Body of pancreas (tissue), 4 donors: ENCODE results near the gene ADGRL1. TPM values are rescaled to one million over a fixed set of nuclear protein-coding genes. Genes with fewer than 3 reads are reported as not detected.
"Not testable (repeated sequence)": the region's sequence is repeated elsewhere in the genome, so short reads cannot be mapped to it uniquely, and the experiment has no call there.

Experiments used
- ATAC-seq: fragments of 150-250 bp; one replicate; pipeline ENCODE4 v1.9.1; 2016
- DNase-seq, 4 donors: peaks; one replicate each; pipeline ENCODE4 v3.0.0-alpha.2; 2019
- H3K27ac ChIP-seq, 4 donors: fragments of 200-600 bp; sonication (generic); 1 replicate in 3 of 4; 2 replicates in 1 of 4; pipeline versions ENCODE4 v1.5.1 to v1.6.1; 2016 to 2019; ENCODE audit warnings: mild to moderate bottlenecking in 1 of 4, mixed read lengths in 1 of 4, moderate library complexity in 1 of 4
- H3K27me3 ChIP-seq, 2 donors: fragments of 200-600 bp; sonication (generic); one replicate each; pipeline ENCODE4 v1.6.0; 2016; ENCODE audit warnings: mild to moderate bottlenecking in 1 of 2
- H3K36me3 ChIP-seq, 2 donors: fragments of 200-600 bp; sonication (generic); replicated peaks in 1 of 2; 2 replicates each; pipeline ENCODE4 v1.5.1; 2016; ENCODE audit warnings: low read depth in 2 of 2; ENCODE audit not compliant: insufficient read depth in 1 of 2
- H3K4me1 ChIP-seq: fragments of 200-600 bp; sonication (generic); one replicate; pipeline ENCODE4 v1.6.0; 2016
- H3K4me3 ChIP-seq, 2 donors: fragments of 200-600 bp; sonication (generic); 1 replicate in 1 of 2; 2 replicates in 1 of 2; pipeline ENCODE4 v1.5.1; 2016 to 2019
- H3K9me3 ChIP-seq, 3 donors: fragments of 200-600 bp; sonication (generic); 1 replicate in 2 of 3; 2 replicates in 1 of 3; pipeline ENCODE4 v1.5.1; 2016
- POLR2A ChIP-seq, 3 donors: fragments of 450-650 bp; IDR thresholded peaks; one replicate each; pipeline ENCODE4 v1.6.1; 2016; ENCODE audit warnings: antibody characterized with exemption in 3 of 3, mild to moderate bottlenecking in 2 of 3
- WGBS, 2 donors: methylation state at CpG; one replicate each; pipeline ENCODE4 v1.1.5; 2017; 5-methylcytosine and 5-hydroxymethylcytosine counted together
- intact Hi-C: fragments of 100-400 bp; cut with DNase I; formaldehyde crosslinking; loops from one replicate; pipeline ENCODE4 v1.15.1; 2023
- total RNA-seq, 2 donors: library from RNA; depleted of rRNA; stranded (reverse); fragments of >200 nt; gene quantifications; one replicate each; pipeline ENCODE4 v1.1.0, GENCODE V29; 2016
- TF ChIP-seq, protein P1 (sequence below), 7 experiments: fragments of 450-650 bp in 4 of 7; fragments of 200-600 bp in 3 of 7; sonication (generic) in 3 of 7; IDR thresholded peaks; one replicate each; pipeline ENCODE4 v1.5.1; 2016 to 2019; ENCODE audit warnings: antibody characterized with exemption in 7 of 7

The ADGRL1 gene
- total RNA-seq, 2 donors from 2014 or later: 12.5 to 16.5 TPM

DNA sequence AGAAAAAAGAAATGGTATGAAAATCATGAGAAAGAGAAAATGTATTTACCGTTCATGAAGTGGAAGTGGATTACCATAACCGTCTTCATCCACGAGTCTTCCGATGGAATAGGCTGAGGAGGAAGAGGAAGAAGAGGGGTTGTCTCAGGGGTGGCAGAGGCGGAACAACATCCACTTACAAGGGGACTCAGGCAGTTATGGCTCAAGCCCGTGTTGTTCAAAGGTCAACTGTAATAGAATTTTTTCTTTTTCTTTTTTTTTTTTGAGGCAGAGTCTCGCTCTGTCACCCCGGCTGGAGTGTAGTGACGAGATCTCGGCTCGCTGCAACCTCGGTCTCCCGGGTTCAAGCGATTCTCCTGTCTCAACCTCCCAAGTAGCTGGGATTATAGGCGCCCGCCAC lies 16.9 kb upstream of the ADGRL1 start:
- H3K4me3 ChIP-seq: no peak overlapping the region
- no peaks in the 10 kb centered on the region for H3K27me3 ChIP-seq
- intact Hi-C loops: no loop called here
- ATAC-seq (no peak), DNase-seq (no peak)
- H3K36me3 ChIP-seq: no peaks in the 10 kb centered on the region
- no peak for TF ChIP-seq POLR2A (IDR thresholded peaks at IDR 0.05)
- TF ChIP-seq, protein P1, sequence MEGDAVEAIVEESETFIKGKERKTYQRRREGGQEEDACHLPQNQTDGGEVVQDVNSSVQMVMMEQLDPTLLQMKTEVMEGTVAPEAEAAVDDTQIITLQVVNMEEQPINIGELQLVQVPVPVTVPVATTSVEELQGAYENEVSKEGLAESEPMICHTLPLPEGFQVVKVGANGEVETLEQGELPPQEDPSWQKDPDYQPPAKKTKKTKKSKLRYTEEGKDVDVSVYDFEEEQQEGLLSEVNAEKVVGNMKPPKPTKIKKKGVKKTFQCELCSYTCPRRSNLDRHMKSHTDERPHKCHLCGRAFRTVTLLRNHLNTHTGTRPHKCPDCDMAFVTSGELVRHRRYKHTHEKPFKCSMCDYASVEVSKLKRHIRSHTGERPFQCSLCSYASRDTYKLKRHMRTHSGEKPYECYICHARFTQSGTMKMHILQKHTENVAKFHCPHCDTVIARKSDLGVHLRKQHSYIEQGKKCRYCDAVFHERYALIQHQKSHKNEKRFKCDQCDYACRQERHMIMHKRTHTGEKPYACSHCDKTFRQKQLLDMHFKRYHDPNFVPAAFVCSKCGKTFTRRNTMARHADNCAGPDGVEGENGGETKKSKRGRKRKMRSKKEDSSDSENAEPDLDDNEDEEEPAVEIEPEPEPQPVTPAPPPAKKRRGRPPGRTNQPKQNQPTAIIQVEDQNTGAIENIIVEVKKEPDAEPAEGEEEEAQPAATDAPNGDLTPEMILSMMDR (IDR thresholded peaks at IDR 0.05): no peak
- no peaks in the 10 kb centered on the region for H3K4me1 ChIP-seq
- no peak overlapping the region for H3K27ac ChIP-seq
- H3K9me3 ChIP-seq: no peaks in the 10 kb centered on the region
- WGBS, 2 donors: 82 to 83% methylated on average over 16 of the region's 16 CpGs

DNA sequence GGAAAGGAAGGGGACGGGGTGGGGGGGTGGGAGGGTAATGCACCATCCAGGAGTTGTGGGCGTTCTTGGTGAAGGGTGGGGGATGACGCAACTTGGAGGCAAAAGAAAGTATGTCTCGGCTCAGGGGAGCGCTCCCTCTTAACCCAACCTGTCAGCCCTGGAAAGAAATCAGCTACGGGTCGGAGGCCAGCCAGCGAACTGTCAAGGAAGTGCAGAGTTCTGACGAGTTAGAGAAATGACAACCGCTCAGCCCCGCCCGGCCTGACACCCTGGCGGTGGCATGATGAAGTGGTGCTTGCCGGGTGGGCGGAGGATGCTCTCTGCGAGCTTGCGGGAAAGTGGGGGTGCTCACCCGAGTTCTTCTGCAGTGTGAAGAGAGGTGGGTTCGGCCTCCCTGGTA lies 15.4 kb upstream of the ADGRL1 start:
- peak in 1 of 4 donors; percentile 10 for DNase-seq
- H3K27me3 ChIP-seq, H3K4me3 ChIP-seq, H3K27ac ChIP-seq, H3K4me1 ChIP-seq, H3K9me3 ChIP-seq, intact Hi-C loops, ATAC-seq, H3K36me3 ChIP-seq: not testable (repeated sequence)
- WGBS, 2 donors: 4 to 10% methylated on average over 6 to 15 of the region's 19 CpGs

DNA sequence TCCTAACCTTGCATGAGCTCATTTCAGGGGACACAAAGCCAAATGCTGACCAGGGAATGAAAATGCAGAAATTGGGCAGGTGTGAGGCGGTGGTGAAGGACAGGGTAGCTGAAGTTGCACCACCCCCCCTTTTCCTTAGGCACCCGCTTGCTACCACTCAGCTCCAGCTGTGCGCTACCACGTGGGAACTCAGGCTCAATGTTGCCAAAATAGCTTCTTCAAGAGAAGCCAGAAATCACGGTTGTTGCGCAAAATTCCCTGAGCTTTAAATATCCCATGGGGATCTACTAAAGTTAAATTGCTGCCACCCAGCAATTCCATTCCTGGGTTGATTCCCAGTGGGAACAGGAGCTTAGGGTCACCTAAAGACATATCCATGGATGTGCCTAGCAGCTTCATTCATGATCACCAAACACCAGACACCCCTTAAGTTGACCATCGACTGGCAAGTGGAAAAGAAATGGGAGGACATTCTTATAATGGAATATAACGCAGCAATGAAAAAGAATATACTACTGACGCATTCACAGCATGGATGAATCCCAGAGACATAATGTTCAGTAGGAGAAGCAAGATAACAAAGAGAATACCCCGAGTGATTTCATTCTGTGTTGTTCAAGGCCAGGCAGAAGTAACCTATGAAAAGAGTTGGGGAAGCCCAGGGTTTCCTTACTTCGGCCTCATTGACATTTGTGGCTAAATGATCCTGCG lies 12.8 kb upstream of the ADGRL1 start:
- WGBS, 2 donors: 66 to 74% methylated on average over 6 to 12 of the region's 12 CpGs
- no peaks in the 10 kb centered on the region for H3K36me3 ChIP-seq
- no peaks in the 10 kb centered on the region for H3K27me3 ChIP-seq
- no peak overlapping the region for H3K4me3 ChIP-seq
- DNase-seq (no peak), ATAC-seq (no peak)
- H3K4me1 ChIP-seq: peaks cover 6% of the 10 kb centered on the region
- no peak overlapping the region for H3K27ac ChIP-seq
- H3K9me3 ChIP-seq: no peaks in the 10 kb centered on the region
- TF ChIP-seq, protein P1 (IDR thresholded peaks at IDR 0.05): no peak
- no peak for TF ChIP-seq POLR2A (IDR thresholded peaks at IDR 0.05)
- intact Hi-C loops: no loop called here

DNA sequence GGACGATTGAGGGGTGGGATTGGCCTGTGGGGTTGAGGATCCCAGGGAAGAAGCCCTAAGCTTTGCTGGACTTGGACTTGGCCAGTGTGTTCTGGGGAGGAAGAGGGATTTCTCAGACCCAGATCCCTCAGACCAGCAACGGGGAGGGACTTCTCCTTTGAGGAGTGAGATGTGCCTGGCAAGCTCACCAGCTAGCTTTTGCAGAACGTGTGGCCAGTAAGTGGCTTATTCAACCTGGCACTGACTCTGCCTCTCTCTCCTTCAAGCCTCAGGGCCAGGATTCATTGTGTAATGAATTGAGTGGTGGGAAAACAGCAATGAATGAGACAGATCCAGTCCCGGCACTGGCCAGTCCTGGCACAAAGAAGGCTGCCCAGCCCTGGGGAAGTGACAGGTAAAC lies 11.9 kb upstream of the ADGRL1 start:
- ATAC-seq, H3K36me3 ChIP-seq, H3K9me3 ChIP-seq, H3K4me3 ChIP-seq, intact Hi-C loops, H3K27ac ChIP-seq, H3K4me1 ChIP-seq, H3K27me3 ChIP-seq, DNase-seq: not testable (repeated sequence)
- 14 to 20% methylated on average over 2 to 4 of the region's 4 CpGs for WGBS, 2 donors

DNA sequence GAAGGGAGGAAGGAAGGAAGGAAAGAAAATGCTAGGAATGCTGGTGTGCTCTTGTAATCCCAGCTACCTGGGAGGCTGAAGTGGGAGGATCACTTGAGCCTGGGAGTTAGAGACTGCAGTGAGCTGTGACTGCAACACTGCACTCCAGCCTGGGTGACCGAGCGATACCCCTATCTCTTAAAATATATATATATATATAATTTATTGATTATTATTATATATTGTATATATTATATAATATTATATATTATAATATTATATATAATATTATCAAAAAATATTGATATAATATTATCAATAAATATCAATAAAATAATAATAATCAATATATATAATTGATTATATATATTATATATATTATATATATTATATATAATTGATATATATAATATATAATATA lies 8.6 kb upstream of the ADGRL1 start:
- Histone ChIP-seq H3K27ac (no peak overlapping the region), H3K4me3 (no peak overlapping the region), H3K4me1 (peaks cover 6% of the 10 kb centered on the region), H3K9me3 (no peaks in the 10 kb centered on the region), H3K36me3 (no peaks in the 10 kb centered on the region), H3K27me3 (no peaks in the 10 kb centered on the region)
- intact Hi-C loops: no loop called here
- DNase-seq: no peak
- no peak for ATAC-seq
- TF ChIP-seq, protein P1 (IDR thresholded peaks at IDR 0.05): no peak
- TF ChIP-seq POLR2A (IDR thresholded peaks at IDR 0.05): no peak
- 90 to 91% methylated on average over 2 of the region's 2 CpGs for WGBS, 2 donors

DNA sequence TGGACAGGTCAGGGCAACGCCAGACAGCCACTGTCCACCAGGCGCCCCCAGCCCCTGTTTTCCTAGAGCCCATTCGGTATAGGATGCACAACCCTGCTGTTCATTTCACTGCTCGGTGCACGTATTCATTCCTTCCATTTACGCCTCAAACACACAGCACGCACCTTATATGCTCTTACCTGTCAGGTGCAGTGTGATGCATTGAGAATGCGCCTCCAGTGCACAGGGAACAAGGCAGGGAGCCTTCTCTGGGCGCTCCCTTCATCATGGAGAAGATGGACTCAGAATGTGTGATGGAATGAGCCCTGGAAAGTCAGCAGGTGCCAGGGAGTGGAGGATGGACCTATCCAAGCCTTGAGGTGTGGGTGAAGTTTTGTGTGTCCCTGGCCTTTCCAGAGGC lies 4.2 kb upstream of the ADGRL1 start:
- H3K9me3 ChIP-seq, H3K27me3 ChIP-seq, H3K36me3 ChIP-seq, H3K4me3 ChIP-seq, H3K27ac ChIP-seq, DNase-seq, intact Hi-C loops, ATAC-seq: not testable (repeated sequence)
- 37 to 41% methylated on average over 9 of the region's 9 CpGs for WGBS, 2 donors
- H3K4me1 ChIP-seq: peaks cover 15% of the 10 kb centered on the region

DNA sequence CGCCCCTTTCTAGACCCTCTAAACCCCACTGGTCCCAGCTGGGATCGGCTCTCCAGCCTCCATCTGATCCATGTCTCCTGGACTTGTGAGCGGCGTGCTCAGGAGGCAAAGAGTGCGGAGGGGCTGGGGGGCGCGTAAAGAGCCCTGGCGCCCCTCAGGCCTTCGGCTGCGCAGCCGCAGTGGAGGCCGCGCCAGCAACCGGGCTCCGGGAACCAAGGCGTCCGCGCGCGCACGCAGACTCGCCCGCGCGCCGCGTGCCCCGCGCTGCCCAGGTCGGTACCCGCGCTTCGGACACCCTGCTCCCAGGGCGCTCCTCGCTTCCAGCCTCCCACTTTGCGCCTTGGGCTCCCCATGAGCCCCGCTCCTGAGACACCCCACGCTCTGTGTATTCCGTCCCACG lies 3.4 kb upstream of the ADGRL1 start:
- H3K9me3 ChIP-seq, H3K36me3 ChIP-seq, ATAC-seq, intact Hi-C loops, H3K4me3 ChIP-seq, H3K27me3 ChIP-seq, DNase-seq, H3K27ac ChIP-seq: not testable (repeated sequence)
- 0 to 2% methylated on average over 3 to 15 of the region's 40 CpGs for WGBS, 2 donors
- H3K4me1 ChIP-seq: peaks cover 23% of the 10 kb centered on the region

DNA sequence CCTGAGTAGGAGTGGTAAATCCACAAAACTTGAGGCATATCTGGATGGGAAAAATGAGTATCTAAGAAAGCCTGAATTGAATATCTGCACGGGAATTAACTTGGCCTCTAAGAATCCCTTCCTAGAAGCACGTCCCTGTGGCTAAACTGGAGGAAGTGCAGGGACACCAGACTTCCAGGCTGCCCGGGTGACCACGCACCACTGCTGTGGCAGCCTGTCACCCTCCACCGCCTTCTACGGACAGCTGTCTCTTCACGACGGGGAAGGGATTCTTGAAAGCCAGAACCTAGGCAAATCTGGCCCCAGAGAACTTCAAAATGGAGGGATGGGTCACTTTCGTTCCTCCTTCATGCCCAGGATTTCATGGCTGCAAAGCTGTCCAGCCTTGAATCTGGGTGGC lies 2.5 kb upstream of the ADGRL1 start:
- H3K27me3 ChIP-seq, H3K9me3 ChIP-seq, ATAC-seq, intact Hi-C loops, H3K36me3 ChIP-seq, H3K4me3 ChIP-seq, DNase-seq, H3K27ac ChIP-seq: not testable (repeated sequence)
- peaks cover 26% of the 10 kb centered on the region for H3K4me1 ChIP-seq
- WGBS, 2 donors: 28 to 52% methylated on average over 6 to 9 of the region's 9 CpGs

DNA sequence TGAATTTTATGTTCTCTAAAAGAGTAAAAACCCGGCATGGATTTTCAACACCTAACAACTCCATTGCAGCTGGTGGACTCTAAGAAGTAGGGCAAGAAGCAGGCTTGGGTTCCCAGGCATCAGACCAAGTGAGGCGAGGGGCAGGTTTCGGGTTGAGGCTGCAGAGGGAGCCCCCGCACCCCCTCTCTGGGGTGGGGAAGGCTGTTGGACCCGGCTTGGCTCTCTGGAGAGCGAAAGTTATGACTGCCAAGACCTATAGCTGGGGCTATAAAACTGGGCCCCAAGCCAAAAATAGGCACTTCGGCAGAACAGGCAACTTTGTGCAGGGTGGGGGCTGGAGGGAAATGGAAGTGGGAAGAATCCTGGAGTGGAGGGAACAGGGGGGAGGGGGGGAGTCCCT lies 1.8 kb upstream of the ADGRL1 start:
- Histone ChIP-seq H3K27ac (peak overlapping the region in 1 of 4 donors; percentile 84), H3K4me1 (peaks cover 26% of the 10 kb centered on the region)
- intact Hi-C loops, H3K4me3 ChIP-seq, ATAC-seq, DNase-seq, H3K9me3 ChIP-seq, H3K36me3 ChIP-seq, H3K27me3 ChIP-seq: not testable (repeated sequence)
- 33 to 45% methylated on average over 4 to 7 of the region's 7 CpGs for WGBS, 2 donors
